NCI-H748 treated with DMSO at 0.1 percent for 48 hours (cell line): ENCODE measurements around the gene AEN.

Experiments used
- DNase-seq: peaks from one replicate; lab custom pipeline; 2025; lab: John Stamatoyannopoulos, UW

Gene AEN

GRCh38 chr15:88649753-88650551 is 28.8 kb downstream of the AEN start:
- no peak for DNase-seq

- no peak for DNase-seq
Measured at GRCh38 chr15:88650556-88650955, 29.4 kb downstream of the AEN start.

GRCh38 chr15:88651136-88651732 is 30.1 kb downstream of the AEN start:
- no peak for DNase-seq

GRCh38 chr15:88651971-88652370 is 30.8 kb downstream of the AEN start:
- DNase-seq = no peak

GRCh38 chr15:88652456-88653199 is 31.5 kb downstream of the AEN start:
- no peak for DNase-seq

GRCh38 chr15:88653200-88654064 is 32.3 kb downstream of the AEN start:
- no peak for DNase-seq

- DNase-seq = no peak
Measured at GRCh38 chr15:88654430-88655102, 33.4 kb downstream of the AEN start.

GRCh38 chr15:88655103-88655553 is 34.0 kb downstream of the AEN start:
- DNase-seq = no peak

GRCh38 chr15:88655800-88656488 is 34.8 kb downstream of the AEN start:
- no peak for DNase-seq

GRCh38 chr15:88656760-88657221 is 35.7 kb downstream of the AEN start:
- DNase-seq = no peak

GRCh38 chr15:88657326-88658069 is 36.4 kb downstream of the AEN start:
- no peak for DNase-seq

GRCh38 chr15:88658070-88658965 is 37.2 kb downstream of the AEN start:
- DNase-seq = no peak

GRCh38 chr15:88658972-88659931 is 38.1 kb downstream of the AEN start:
- no peak for DNase-seq

GRCh38 chr15:88661041-88661700 is 40.0 kb downstream of the AEN start:
- no peak for DNase-seq

- no peak for DNase-seq
Measured at GRCh38 chr15:88661761-88662556, 40.8 kb downstream of the AEN start.

- DNase-seq = no peak
Measured at GRCh38 chr15:88663141-88663621, 42.0 kb downstream of the AEN start.
